ENCODE measurements around the gene AMH.

- TF ChIP-seq EZH2 (IDR thresholded peaks at IDR 0.05) (no peak), CTCF (IDR thresholded peaks at IDR 0.05 in 2 of 3, conservative IDR thresholded peaks at IDR 0.05 in 1 of 3; ENCODE audit: borderline replicate concordance in 1 of 3, insufficient read depth in 1 of 3, low read depth in 2 of 3, low read length in 2 of 3) (no peak), SP1 (IDR thresholded peaks at IDR 0.05; ENCODE audit: low read depth) (no peak), ZFX (IDR thresholded peaks at IDR 0.05) (no peak), REST (IDR thresholded peaks at IDR 0.05; ENCODE audit: low read depth) (no peak), YY1 (IDR thresholded peaks at IDR 0.05; ENCODE audit: extremely low read depth, insufficient replicate concordance, low read depth, low read length) (no peak), POLR2AphosphoS5 (IDR thresholded peaks at IDR 0.05; ENCODE audit: low read depth, low read length) (no peak), ZNF274 (IDR thresholded peaks at IDR 0.05; ENCODE audit: low read depth, low read length) (no peak), POLR2A (IDR thresholded peaks at IDR 0.05; ENCODE audit: borderline replicate concordance, extremely low read depth, insufficient read depth, insufficient read length) (no peak), SRF (IDR thresholded peaks at IDR 0.05; ENCODE audit: low read depth) (no peak), CEBPB (IDR thresholded peaks at IDR 0.05; ENCODE audit: low read depth) (no peak), EGR1 (IDR thresholded peaks at IDR 0.05; ENCODE audit: low read depth) (no peak), SIN3A (IDR thresholded peaks at IDR 0.05; ENCODE audit: low read depth) (no peak)
- TF ChIP-seq, protein P1, sequence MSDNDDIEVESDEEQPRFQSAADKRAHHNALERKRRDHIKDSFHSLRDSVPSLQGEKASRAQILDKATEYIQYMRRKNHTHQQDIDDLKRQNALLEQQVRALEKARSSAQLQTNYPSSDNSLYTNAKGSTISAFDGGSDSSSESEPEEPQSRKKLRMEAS (IDR thresholded peaks at IDR 0.05): no peak
These were observed 9.1 kb upstream of the AMH start for GRCh38 chr19:2239771-2240770.

All from HCT116 (cell line).